ENCODE measurements around the gene CEP120.

GRCh38 chr5:123391009-123391408 lies 32.2 kb downstream of the CEP120 start:
- TF ChIP-seq CTCF (IDR thresholded peaks at IDR 0.05) = no peak
- TF ChIP-seq POLR2A (IDR thresholded peaks at IDR 0.05) = no peak
